BJ (cell line): ENCODE measurements around the gene KAZALD1. TPM values are rescaled to one million over a fixed set of nuclear protein-coding genes. Genes with fewer than 3 reads are reported as not detected.

Source experiments
- CTCF ChIA-PET: fragments of 350-600 bp; formaldehyde crosslinking; extraction: SDS; loops from one replicate; lab custom pipeline; 2021; ENCODE audit warnings: antibody characterized with exemption, inconsistent platforms; lab: Yijun Ruan, JAX
- POLR2A ChIA-PET: fragments of 300-600 bp; sonication (Branson Sonifier 250); formaldehyde crosslinking; extraction: SDS; loops from one replicate; lab custom pipeline; 2021; ENCODE audit warnings: antibody characterized with exemption; lab: Charles Lee
- DNase-seq: peaks from one replicate; pipeline ENCODE4 v3.0.0-alpha.2; 2011; ENCODE audit warnings: low read depth
- H3K27me3 ChIP-seq: 2 replicates; pipeline ENCODE4 v1.6.0; 2011; ENCODE audit warnings: low read length; ENCODE audit not compliant: control insufficient read depth, insufficient read depth
- H3K36me3 ChIP-seq: 2 replicates; pipeline ENCODE4 v1.5.1; 2011; ENCODE audit warnings: low read length; ENCODE audit not compliant: control insufficient read depth, insufficient read depth
- H3K4me3 ChIP-seq: 2 replicates; pipeline ENCODE4 v1.5.1; 2011; ENCODE audit warnings: low read depth, mild to moderate bottlenecking, control low read depth, low read length
- polyA plus RNA-seq: library from polyadenylated mRNA; depleted of rRNA; stranded (reverse); fragments of >200 nt; gene quantifications from 2 replicates; pipeline ENCODE4 v1.2.3, GENCODE V29; 2011
- TF ChIP-seq, protein P1 (sequence below): IDR thresholded peaks from 2 replicates; pipeline ENCODE4 v1.5.1; 2011; ENCODE audit warnings: low read depth, mild to moderate bottlenecking, control low read depth, inconsistent platforms, low read length, moderate library complexity; ENCODE audit not compliant: insufficient read depth

Gene KAZALD1
- polyA plus RNA-seq, 1 experiment, result 32.4 TPM

DNA sequence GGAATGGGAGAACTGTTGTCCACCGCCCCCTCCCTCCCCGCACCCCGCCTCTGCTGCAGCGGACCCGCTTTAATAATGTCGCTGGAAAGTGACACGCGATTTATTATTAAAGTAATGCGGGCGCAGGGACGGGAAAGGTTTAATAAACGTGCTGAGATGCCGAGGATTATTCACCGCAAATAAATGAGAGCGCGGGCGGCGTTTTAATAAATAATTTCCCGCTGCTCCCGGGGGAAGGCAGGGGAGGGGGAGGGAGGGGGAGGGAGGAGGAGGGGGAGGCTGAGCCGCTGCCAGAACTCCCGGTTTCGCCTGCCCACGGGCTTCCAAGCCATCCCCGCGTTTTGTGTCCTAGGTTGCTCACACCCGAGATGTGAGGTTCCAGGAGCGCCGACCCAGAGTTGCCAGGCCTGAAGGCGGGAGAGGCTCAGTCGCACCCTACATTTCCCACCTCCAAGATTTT is 5.1 kb downstream of the KAZALD1 start:
- H3K36me3 ChIP-seq, result no peaks in the 10 kb centered on the region
- ChIA-PET POLR2A (interaction anchor here (1.3 kb wide), 1 partner anchor 24 kb away, joined by 4 read pairs; no protein-coding TSS in a partner anchor), CTCF (interaction anchor here (0.9 to 26.2 kb wide), 14 partner anchors 9 to 76 kb away, joined by 3 to 676 read pairs (median 6); partner anchors contain the start of genes PDZD7 and SFXN3)
- no peak for DNase-seq
- H3K27me3 ChIP-seq, result no peaks in the 10 kb centered on the region; the same call in none of the 2 replicates
- TF ChIP-seq, protein P1, sequence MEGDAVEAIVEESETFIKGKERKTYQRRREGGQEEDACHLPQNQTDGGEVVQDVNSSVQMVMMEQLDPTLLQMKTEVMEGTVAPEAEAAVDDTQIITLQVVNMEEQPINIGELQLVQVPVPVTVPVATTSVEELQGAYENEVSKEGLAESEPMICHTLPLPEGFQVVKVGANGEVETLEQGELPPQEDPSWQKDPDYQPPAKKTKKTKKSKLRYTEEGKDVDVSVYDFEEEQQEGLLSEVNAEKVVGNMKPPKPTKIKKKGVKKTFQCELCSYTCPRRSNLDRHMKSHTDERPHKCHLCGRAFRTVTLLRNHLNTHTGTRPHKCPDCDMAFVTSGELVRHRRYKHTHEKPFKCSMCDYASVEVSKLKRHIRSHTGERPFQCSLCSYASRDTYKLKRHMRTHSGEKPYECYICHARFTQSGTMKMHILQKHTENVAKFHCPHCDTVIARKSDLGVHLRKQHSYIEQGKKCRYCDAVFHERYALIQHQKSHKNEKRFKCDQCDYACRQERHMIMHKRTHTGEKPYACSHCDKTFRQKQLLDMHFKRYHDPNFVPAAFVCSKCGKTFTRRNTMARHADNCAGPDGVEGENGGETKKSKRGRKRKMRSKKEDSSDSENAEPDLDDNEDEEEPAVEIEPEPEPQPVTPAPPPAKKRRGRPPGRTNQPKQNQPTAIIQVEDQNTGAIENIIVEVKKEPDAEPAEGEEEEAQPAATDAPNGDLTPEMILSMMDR, result no peak
- H3K4me3 ChIP-seq, result peak overlapping the region; percentile 50

DNA sequence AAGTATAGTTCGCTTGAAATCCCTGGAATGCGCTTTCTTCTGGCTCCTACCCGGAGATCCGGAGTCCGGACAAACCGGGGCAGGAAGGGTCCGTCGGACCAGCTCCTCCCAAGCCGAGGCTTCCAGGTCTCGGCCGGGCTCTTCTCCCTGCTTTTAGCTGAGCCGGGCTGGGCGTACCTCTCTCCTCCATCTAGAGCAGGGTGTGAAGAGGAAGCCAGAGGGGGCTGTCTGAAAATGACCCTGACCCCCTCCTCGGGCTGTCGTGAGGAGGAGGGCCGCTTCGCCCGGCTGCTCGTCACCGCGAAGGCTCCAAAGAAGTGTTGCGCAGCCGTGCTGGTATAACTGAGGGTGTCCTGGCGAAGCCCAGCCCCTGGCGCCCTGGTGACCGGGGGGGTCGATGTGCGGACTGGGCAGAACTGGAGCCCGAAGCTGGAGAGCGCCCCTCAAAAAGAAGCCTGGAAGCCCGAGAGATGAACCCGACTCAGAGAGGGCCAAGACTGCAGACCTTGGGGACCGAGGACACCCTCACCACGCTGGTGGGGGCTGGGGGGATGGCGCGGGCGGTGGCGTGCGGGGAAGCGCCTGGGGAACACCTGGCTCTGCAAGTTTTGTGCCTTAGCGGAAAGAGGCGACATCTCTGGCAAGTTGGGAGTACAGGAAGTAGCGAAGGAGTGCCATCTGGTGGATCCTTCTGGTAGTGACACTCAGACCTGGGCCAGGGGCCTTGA is 5.7 kb downstream of the KAZALD1 start:
- no peaks in the 10 kb centered on the region for H3K36me3 ChIP-seq
- TF ChIP-seq, protein P1, result peak; percentile 86
- ChIA-PET CTCF (interaction anchor here (0.9 to 26.2 kb wide), 14 partner anchors 8 to 76 kb away, joined by 3 to 676 read pairs (median 6); partner anchors contain the start of genes PDZD7 and SFXN3), POLR2A (interaction anchor here (1.3 kb wide), 1 partner anchor 25 kb away, joined by 4 read pairs; no protein-coding TSS in a partner anchor)
- no peak for DNase-seq
- H3K4me3 ChIP-seq, result peak overlapping the region; percentile 50
- peaks cover 2% of the 10 kb centered on the region for H3K27me3 ChIP-seq

DNA sequence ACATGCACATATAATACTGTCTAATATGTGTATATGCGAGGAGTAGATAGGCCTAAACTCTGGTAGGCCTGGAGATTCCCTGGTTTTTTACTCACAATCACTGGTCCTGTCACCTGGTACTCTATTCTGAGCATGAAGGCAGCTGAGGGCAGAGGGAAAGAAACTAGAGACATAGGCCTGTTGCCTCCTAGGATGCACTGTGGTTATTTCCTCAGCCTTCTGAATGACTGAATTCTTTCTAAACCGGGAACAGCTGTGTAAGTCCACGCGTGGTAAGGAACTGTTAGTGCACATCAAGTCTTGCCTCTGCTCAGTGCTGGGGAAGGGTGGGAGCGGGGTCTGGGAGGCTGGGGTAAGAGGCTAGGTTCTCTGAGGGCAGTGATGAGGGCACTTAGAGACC is 7.7 kb downstream of the KAZALD1 start:
- no peak for DNase-seq
- no peak overlapping the region for H3K4me3 ChIP-seq
- CTCF ChIA-PET, result interaction anchor here (1.3 to 26.2 kb wide), 6 partner anchors 9 to 72 kb away, joined by 4 to 676 read pairs (median 12); no protein-coding TSS in a partner anchor
- H3K36me3 ChIP-seq, result no peaks in the 10 kb centered on the region
- peaks cover 18% of the 10 kb centered on the region for H3K27me3 ChIP-seq
- POLR2A ChIA-PET, result no interaction called here
- TF ChIP-seq, protein P1, result no peak

DNA sequence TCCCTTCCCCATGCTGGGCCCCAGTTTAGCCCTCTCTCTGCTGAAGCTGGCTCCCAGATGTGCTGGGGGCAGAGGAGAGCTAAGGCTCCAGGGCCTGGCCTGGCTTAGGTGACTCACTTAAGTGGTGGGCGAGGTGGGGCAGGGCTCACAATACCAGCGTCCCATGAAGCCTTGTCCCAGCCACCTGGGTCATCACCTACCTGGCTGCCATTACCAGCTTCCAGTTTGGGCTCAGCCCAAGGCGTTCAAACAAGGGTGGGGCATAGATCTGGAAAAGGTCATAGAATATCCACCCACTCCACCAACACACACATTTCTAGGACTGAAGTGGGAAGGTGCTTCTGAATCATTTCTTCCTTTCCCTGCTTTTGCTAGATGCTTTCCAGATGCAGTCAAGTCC is 8.3 kb downstream of the KAZALD1 start:
- TF ChIP-seq, protein P1, result no peak
- no peak for DNase-seq
- Histone ChIP-seq H3K4me3 (no peak overlapping the region), H3K36me3 (no peaks in the 10 kb centered on the region), H3K27me3 (peaks cover 21% of the 10 kb centered on the region)
- ChIA-PET CTCF (interaction anchor here (1.3 to 26.2 kb wide), 3 partner anchors 24 to 72 kb away, joined by 4 to 676 read pairs (median 81); no protein-coding TSS in a partner anchor), POLR2A (no interaction called here)

DNA sequence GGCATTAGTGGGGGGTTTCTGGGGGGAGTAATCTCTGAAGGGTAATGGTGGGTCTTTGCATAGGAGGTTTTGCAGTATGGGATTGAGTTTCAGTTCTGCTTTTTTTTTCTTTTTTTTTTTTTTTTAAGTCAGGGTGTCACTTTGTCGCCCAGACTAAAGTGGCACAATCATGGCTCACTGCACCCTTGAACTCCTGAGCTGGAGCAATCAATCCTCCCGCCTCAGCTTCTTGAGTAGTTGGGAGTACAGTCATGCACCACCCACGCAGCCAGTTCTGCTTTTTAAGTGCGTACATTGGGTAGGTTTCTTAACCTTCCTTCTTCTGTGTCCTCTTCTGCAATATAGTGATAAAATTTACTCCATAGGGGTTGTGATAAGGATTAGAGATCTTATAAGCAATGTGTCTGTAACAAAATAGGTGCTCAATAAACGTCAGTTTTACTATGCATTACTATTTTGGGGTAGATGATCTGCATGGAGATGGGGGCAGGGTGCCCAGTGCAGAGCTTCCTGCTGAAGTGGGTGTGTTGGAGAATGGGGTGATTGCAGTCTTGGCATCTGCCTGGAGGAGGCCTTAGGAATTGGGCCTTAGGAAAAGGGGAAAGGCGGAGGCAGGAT is 9.6 kb downstream of the KAZALD1 start:
- no peak for DNase-seq
- ChIA-PET CTCF (interaction anchor here (0.9 to 26.2 kb wide), 4 partner anchors 11 to 71 kb away, joined by 3 to 676 read pairs (median 4); no protein-coding TSS in a partner anchor), POLR2A (no interaction called here)
- H3K4me3 ChIP-seq, result no peak overlapping the region
- H3K27me3 ChIP-seq, result peaks cover 26% of the 10 kb centered on the region
- TF ChIP-seq, protein P1, result no peak
- no peaks in the 10 kb centered on the region for H3K36me3 ChIP-seq
